NCI-H1417 (cell line): Measurements from ENCODE around the gene GATD1.

Experiments used
- DNase-seq, 3 experiments: peaks; one replicate each; lab custom pipeline; 2025; lab: John Stamatoyannopoulos, UW

GATD1 gene

DNA sequence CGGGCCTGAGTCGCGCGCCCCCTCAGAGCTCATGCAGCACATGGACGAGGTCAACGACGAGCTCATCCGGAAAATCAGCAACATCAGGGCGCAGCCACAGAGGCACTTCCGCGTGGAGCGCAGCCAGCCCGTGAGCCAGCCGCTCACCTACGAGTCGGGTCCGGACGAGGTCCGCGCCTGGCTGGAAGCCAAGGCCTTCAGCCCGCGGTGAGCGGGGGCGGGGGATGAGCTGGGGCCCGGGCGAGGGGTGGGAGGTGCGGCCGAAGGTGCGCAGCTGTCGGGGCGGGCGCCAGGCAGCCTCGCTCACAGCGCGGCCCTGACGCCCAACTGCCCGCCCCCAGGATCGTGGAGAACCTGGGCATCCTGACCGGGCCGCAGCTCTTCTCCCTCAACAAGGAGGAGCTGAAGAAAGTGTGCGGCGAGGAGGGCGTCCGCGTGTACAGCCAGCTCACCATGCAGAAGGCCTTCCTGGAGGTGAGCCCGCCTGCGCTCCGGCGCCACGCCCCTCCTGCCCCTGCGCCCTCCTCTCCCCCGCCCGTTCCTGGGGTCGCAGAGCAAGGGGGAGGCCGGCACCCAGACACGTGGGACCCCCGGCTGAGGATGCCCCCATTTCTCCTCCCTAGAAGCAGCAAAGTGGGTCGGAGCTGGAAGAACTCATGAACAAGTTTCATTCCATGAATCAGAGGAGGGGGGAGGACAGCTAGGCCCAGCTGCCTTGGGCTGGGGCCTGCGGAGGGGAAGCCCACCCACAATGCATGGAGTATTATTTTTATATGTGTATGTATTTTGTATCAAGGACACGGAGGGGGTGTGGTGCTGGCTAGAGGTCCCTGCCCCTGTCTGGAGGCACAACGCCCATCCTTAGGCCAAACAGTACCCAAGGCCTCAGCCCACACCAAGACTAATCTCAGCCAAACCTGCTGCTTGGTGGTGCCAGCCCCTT is 50.7 kb downstream of the GATD1 start:
- peak; percentile 83 to 85 (median 85) for DNase-seq

DNA sequence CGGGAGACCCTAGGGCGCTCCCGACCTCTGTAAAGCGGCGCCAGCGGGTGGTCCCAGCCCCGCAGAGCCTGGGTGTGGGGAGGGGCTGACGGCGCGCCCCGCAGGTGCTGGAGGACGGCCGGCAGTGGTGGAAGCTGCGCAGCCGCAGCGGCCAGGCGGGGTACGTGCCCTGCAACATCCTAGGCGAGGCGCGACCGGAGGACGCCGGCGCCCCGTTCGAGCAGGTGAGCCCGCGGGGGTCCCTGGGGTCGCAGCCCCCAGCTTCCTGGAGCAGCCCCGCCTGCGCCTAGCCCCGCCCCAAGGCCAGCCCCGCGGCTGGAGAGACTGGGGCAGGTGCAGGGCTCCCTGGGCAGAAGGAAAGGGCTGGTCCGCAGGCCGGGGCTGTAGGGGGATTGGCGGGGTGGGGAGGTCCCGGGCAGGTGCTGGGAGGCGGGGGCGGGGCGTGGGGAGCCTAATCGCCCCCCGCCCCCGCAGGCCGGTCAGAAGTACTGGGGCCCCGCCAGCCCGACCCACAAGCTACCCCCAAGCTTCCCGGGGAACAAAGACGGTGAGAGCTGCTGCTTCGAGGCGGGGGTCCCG is 51.6 kb downstream of the GATD1 start:
- DNase-seq: peak in 2 of 3 experiments; percentile 60 to 68

DNA sequence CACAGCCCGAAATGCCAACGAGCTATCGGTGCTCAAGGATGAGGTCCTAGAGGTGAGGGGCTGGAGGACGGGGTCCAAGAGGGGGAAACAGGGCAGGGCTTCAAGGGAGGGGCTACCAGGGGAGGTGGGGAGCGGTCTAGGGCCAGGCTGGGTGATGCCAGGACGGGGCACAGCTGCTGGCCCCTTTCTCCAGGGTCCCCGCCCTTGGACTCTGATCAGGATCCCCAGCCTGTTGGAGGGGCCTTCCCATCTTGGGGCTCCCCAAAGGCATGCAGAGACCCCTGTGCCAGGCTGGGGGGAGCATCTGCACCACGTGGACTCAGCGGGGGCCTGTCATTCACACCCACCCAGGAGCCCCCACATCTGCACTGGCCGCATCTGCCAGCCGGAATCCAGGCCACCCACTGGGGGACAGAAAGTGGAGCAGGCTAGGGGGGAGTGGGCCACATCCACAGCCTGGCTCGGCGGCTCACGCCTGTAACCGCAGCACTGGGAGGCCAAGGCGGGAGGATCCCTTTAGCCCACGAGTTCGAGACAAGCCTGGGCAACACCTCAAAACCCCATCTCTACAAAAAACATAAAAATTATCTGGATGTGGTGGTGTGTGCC is 52.4 kb downstream of the GATD1 start:
- no peak for DNase-seq

DNA sequence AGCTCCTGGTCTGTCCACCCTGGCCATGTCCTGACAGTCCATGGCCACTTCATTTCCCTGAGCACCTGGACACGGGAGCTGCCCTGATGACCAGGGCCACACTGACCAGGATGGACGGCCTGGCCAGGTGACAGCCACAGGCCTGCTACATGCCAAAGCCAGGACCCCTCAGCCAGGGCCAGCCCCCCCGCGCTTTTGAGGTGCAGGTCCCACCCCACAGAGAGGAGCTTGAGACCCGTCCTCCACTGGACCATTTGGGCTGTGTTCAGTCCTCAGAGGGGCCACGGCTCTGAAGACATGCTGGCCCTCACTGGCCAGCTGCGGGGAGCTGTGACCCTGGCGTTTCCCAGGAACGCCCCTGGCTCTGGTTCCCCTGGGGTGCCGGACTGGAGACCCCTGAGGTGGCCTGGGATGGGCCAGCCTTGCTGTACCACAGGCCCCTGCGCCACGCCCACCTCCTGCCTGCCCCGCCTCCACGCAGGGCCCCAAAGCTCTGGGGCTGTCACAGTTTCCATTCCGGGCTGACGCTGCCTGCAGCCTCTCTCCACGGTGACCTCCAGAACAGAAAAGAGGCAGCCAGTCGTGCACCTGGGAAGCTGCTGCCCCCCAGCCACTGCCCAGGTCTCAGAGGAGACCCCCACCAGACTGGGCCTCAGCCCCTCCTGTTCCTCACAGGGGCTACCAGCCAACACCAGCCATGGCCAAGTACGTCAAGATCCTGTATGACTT is 53.1 kb downstream of the GATD1 start:
- no peak for DNase-seq

DNA sequence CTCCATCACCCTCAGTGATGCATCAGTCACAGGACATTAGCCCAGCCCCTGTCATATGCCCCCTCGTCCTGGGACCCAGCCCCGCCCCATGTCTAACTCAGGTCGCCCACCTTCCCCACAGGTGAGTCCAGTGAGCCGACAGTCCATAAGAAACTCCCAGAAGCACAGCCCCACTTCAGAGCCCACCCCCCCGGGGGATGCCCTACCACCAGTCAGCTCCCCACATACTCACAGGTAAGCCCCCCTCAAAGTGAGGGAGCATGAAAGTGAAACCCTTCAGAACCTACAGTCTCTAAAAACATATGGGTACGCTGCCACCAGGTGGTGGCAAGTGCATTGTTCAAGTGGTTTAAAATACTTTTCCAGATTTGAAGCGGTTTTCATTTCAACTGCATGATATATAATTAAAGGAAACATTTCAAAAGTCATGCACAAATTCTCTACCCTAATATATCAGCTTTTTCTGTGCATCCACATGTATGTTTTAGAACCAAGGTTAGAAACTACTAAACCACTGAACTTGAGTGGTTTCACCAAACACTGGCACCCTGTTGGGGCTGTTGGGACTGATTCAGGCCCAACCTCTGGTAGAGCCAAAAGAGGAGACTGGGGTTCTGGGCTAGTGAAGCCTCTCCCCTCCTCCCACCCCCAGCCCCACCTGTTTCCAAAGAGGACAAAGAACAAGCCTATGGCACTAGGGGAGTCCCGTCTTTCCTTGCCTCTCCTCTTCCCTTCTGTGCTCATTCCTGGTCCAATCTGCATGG is 54.0 kb downstream of the GATD1 start:
- peak in 2 of 3 experiments; percentile 62 to 74 for DNase-seq

DNA sequence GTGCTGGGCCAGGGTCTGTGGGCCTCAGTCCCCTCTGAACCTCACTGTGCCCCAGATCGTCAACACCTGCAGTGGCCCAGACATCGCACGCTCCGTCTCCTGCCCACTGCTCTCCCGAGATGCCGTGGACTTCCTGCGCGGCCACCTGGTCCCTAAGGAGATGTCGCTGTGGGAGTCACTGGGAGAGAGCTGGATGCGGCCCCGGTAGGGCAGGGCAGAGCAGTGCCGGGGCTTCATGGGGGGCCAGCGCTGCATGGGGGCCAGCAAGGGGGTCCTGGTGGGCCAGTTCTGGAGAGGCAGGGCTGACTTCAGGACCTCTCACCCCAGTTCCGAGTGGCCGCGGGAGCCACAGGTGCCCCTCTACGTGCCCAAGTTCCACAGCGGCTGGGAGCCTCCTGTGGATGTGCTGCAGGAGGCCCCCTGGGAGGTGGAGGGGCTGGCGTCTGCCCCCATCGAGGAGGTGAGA is 54.9 kb downstream of the GATD1 start:
- no peak for DNase-seq

DNA sequence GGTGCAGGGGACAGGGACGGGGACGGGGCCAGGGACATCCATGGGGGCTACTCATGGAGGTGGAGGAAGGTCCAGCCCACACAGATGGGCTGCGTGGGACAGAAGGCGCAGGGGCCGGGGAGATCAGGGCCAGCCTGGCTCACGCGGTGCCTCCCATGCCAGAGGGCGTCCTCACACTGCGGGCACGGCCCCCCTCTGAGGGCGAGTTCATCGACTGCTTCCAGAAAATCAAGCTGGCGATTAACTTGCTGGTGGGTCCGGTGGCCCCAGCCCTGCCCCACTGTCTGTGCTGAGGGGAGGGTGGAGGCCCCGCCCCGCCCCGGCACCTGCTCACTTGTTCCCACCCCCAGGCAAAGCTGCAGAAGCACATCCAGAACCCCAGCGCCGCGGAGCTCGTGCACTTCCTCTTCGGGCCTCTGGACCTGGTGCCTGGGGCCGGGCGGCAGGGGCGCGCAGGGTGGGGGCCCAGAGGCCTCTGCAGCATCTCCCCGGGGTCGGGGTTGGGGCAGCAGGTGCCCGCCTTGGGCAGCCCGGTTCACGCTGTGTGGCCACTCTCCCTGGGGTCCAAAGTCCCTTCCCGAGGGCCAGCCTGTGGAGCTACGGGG is 55.4 kb downstream of the GATD1 start:
- peak; percentile 29 to 47 (median 34) for DNase-seq

DNA sequence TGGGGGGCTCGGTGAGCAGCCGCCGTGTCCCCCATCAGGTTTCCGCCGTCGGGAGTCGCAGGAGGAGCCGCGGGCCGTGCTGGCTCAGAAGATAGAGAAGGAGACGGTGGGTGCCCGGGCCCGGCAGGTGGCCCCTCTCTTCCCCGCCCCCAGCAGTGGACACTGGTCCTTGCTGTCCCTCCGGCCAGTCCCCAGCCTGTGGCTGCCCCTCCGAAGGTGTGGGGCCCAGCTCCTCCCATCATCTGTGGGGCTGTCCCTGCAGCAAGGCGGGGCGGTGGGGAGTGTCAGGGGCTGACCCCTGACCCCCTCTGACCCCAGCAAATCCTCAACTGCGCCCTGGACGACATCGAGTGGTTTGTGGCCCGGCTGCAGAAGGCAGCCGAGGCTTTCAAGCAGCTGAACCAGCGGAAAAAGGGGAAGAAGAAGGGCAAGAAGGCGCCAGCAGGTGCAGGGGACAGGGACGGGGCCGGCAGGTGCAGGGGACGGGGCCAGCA is 56.0 kb downstream of the GATD1 start:
- DNase-seq: peak in 1 of 3 experiments; percentile 19

DNA sequence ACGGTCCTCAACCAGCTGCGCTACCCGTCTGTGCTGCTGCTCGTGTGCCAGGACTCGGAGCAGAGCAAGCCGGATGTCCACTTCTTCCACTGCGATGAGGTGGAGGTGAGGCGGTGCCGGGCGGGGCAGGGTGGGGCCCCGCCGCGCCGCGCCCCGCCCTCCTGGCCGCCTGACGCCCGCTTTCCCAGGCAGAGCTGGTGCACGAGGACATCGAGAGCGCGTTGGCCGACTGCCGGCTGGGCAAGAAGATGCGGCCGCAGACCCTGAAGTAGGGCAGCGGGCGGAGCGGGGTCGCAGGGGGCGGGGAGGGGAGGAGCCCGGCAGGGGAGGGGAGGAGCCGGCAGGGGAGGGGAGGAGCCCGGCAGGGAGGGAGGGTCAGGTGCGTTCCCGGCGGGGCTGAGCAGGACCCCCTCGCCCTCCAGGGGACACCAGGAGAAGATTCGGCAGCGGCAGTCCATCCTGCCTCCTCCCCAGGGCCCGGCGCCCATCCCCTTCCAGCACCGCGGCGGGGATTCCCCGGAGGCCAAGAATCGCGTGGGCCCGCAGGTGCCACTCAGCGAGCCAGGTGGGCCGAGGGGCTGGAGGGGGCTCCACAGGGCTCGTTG is 56.5 kb downstream of the GATD1 start:
- DNase-seq: peak in 1 of 3 experiments; percentile 33

DNA sequence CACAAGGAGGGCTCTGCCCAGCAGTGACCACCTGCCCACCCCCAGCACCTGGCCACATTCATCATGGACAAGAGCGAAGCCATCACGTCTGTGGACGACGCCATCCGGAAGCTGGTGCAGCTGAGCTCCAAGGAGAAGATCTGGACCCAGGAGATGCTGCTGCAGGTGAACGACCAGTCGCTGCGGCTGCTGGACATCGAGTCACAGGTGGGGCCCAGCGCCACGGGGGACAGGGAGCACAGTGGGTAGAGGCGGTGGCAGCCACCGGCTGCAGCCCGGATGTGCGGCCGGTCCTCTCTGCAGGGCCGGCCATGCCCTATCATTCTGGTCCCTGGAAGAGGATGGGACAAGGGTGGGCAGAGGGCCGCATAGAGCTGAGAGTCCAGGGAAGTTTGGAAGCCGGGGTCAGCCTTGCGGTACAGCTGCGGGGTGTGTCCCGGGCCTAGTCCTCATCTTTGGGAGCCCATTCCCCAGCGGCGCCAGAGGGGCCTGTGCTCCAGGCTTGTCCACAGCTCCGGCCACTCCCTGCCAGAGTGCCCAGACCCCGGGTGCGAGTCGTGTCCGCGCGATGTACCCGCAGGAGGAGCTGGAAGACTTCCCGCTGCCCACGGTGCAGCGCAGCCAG is 57.2 kb downstream of the GATD1 start:
- no peak for DNase-seq

DNA sequence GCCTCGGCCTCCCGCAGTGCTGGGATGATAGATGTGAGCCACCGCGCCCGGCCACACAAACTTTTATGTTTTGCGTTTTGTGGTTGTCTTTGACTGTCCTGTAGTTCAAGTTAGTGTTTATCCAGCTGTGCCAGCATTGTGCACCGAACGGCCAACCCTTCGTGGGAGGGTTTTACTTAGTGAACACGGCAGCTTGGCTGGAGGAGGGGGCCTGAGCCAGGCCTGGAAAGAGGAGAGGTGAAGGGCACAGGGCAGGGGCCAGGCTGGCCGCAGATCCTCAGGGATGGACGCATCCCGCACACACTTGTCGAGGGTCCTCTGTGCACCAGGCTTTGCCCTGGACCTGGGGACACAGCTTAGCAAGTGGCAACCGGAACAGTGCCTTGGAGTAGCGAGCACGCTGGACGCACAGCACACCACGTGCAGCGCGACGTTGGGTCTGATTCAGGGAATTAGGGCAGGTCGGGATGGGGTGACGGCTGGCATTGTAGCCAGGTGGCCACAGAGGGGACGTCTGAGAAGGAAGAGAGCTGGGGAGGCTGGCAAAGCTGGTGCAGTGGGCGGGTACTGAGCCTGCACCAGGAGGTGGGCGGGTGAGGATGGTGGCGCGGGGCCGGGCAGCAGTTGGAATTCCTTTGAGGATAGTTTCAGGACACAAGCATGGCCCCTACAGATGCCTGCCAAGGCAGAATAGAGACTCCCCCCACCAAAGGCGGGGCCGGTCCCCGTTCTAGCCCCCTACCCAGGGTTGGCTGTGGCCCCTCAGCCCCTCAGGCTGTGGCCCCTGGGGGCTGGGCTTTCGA is 57.9 kb downstream of the GATD1 start:
- no peak for DNase-seq
